GM12878 (cell line): Measurements from ENCODE around the gene POLRMT. TPM values are rescaled to one million over a fixed set of nuclear protein-coding genes. Genes with fewer than 3 reads are reported as not detected.

Experiments
- ASH2L ChIP-seq: fragments of 300-600, 200-600 bp; sonication (generic); IDR thresholded peaks from 2 replicates; pipeline ENCODE4 v1.6.1; 2017; ENCODE audit warnings: low read depth, mild to moderate bottlenecking, borderline replicate concordance
- CHD4 ChIP-seq: fragments of 200-600 bp; sonication (generic); IDR thresholded peaks from 2 replicates; pipeline ENCODE4 v1.6.1; 2016; ENCODE audit warnings: mild to moderate bottlenecking
- CREB1 ChIP-seq: IDR thresholded peaks from 2 replicates; pipeline ENCODE4 v1.6.1; 2012; ENCODE audit warnings: low read depth, mild to moderate bottlenecking, inconsistent platforms
- CREM ChIP-seq: IDR thresholded peaks from 2 replicates; pipeline ENCODE4 v1.6.1; 2014; ENCODE audit warnings: antibody characterized with exemption, low read depth
- ESRRA ChIP-seq: IDR thresholded peaks from 2 replicates; pipeline ENCODE4 v1.6.1; 2012; ENCODE audit warnings: mild to moderate bottlenecking, low read length, improper control_type of control experiment
- MTA2 ChIP-seq: fragments of 450-650 bp; IDR thresholded peaks from 2 replicates; pipeline ENCODE4 v1.6.1; 2016; ENCODE audit warnings: low read depth, mild to moderate bottlenecking, moderate library complexity
- MYC ChIP-seq: IDR thresholded peaks from 2 replicates; pipeline ENCODE4 v1.6.1; 2011; ENCODE audit warnings: mild to moderate bottlenecking, low read length, moderate library complexity, inconsistent platforms; ENCODE audit not compliant: insufficient read depth, insufficient replicate concordance, insufficient read length, severe bottlenecking
- TAF1 ChIP-seq: IDR thresholded peaks from 2 replicates; pipeline ENCODE4 v1.6.1; 2011; ENCODE audit warnings: mild to moderate bottlenecking, low read depth, low read length, borderline replicate concordance
- YBX1 ChIP-seq: fragments of 450-650 bp; IDR thresholded peaks from 2 replicates; pipeline ENCODE4 v1.6.1; 2016; ENCODE audit warnings: antibody characterized with exemption
- YY1 ChIP-seq: IDR thresholded peaks from 2 replicates; pipeline ENCODE4 v1.6.1; 2011; ENCODE audit warnings: low read depth, mild to moderate bottlenecking, low read length
- ZBTB40 ChIP-seq: fragments of 450-650 bp; IDR thresholded peaks from 2 replicates; pipeline ENCODE4 v1.6.1; 2016; ENCODE audit warnings: mild to moderate bottlenecking, moderate library complexity, borderline replicate concordance
- ZNF274 ChIP-seq: IDR thresholded peaks from one replicate; pipeline ENCODE4 v1.8.0; 2011; ENCODE audit not compliant: insufficient read length, insufficient read depth
- polyA plus RNA-seq, 11 experiments: library from polyadenylated mRNA; depleted of rRNA in 4 of 11; unstranded in 6 of 11; stranded (reverse) in 5 of 11; fragments of >200 nt; fragmentation: Nextera tagmentation in 4 of 11; fragmentation: Illumina TruSeq in 1 of 11; extraction: Ambion mirVana in 4 of 11; extraction: Trizol in 1 of 11; gene quantifications; 1 replicate in 1 of 11; 2 replicates in 10 of 11; pipeline versions ENCODE4 v1.2.1 to v1.2.3, GENCODE V29; 2011 to 2016; ENCODE audit warnings: inconsistent platforms in 2 of 11, missing spikeins in 2 of 11, low read depth in 1 of 11
- total RNA-seq, 4 experiments: library from RNA; depleted of rRNA in 3 of 4; stranded (reverse); fragments of >200 nt in 3 of 4; fragmentation: Illumina TruSeq in 1 of 4; extraction: Trizol in 1 of 4; gene quantifications; 2 replicates each; pipeline versions ENCODE4 v1.2.1 to v1.2.3, GENCODE V29; 2013 to 2021
- TF ChIP-seq, protein P1 (sequence below): IDR thresholded peaks from 2 replicates; pipeline ENCODE4 v1.6.1; 2011; ENCODE audit warnings: low read depth, mild to moderate bottlenecking, low read length, moderate library complexity, borderline replicate concordance; ENCODE audit errors: extremely low read depth
- TF ChIP-seq, protein P2 (sequence below): IDR thresholded peaks from 2 replicates; pipeline ENCODE4 v1.6.1; 2012; ENCODE audit warnings: improper control_type of control experiment, low read depth, low read length; ENCODE audit not compliant: insufficient replicate concordance
- TF ChIP-seq, protein P3 (sequence below): IDR thresholded peaks from 2 replicates; pipeline ENCODE4 v1.6.1; 2012; ENCODE audit warnings: low read depth, low read length, improper control_type of control experiment
- TF ChIP-seq, protein P4 (sequence below): fragments of 450-650 bp; formaldehyde crosslinking; IDR thresholded peaks from 2 replicates; pipeline ENCODE4 v1.5.0; 2022; ENCODE audit warnings: mild to moderate bottlenecking, missing genetic modification characterization

POLRMT gene
- total and polyA plus RNA-seq, 10 of the 15 experiments (the other 5 are each of a cell fraction or from before 2014, with no cell fraction given), result 9.9 to 57.6 (median 34.6) TPM

DNA sequence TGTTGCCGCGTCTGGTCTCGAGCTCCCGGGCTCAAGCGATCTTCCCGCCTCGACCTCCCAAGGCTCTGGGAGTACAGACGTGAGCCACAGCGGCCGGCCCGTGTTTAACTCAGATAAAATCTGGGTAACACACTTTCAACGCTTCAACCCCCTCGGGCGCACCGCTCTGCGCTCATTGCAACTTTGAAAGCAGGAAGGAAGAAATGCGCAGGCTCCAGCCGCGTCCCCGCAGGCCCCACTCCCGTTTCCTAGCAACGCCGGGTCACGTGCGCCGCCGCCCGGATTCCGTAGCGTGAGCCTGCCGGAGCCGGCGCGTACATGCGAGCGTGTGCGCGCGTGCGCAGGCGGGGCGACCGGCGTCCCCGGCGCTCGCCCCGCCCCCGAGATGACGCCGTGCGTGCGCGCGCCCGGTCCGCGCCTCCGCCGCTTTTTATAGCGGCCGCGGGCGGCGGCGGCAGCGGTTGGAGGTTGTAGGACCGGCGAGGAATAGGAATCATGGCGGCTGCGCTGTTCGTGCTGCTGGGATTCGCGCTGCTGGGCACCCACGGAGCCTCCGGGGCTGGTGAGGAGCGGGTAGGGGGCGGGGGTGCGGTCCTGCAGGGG lies 61.1 kb downstream of the POLRMT start, which contains the start of gene BSG (continued):
- TF ChIP-seq, protein P1, sequence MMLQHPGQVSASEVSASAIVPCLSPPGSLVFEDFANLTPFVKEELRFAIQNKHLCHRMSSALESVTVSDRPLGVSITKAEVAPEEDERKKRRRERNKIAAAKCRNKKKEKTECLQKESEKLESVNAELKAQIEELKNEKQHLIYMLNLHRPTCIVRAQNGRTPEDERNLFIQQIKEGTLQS, result peak; percentile 90; the same call in 1 of the 2 replicates
- TF ChIP-seq CREM (peak; percentile 53), CHD4 (no peak), TAF1 (peak; percentile 95), ZNF274 (no peak), YY1 (peak; percentile 88; the same call in 1 of the 2 replicates), MYC (no peak), ESRRA (peak; percentile 10; the same call in 1 of the 2 replicates), MTA2 (no peak), CREB1 (peak; percentile 64; the same call in 1 of the 2 replicates), ZBTB40 (no peak), YBX1 (no peak), ASH2L (no peak)
- TF ChIP-seq, protein P2, sequence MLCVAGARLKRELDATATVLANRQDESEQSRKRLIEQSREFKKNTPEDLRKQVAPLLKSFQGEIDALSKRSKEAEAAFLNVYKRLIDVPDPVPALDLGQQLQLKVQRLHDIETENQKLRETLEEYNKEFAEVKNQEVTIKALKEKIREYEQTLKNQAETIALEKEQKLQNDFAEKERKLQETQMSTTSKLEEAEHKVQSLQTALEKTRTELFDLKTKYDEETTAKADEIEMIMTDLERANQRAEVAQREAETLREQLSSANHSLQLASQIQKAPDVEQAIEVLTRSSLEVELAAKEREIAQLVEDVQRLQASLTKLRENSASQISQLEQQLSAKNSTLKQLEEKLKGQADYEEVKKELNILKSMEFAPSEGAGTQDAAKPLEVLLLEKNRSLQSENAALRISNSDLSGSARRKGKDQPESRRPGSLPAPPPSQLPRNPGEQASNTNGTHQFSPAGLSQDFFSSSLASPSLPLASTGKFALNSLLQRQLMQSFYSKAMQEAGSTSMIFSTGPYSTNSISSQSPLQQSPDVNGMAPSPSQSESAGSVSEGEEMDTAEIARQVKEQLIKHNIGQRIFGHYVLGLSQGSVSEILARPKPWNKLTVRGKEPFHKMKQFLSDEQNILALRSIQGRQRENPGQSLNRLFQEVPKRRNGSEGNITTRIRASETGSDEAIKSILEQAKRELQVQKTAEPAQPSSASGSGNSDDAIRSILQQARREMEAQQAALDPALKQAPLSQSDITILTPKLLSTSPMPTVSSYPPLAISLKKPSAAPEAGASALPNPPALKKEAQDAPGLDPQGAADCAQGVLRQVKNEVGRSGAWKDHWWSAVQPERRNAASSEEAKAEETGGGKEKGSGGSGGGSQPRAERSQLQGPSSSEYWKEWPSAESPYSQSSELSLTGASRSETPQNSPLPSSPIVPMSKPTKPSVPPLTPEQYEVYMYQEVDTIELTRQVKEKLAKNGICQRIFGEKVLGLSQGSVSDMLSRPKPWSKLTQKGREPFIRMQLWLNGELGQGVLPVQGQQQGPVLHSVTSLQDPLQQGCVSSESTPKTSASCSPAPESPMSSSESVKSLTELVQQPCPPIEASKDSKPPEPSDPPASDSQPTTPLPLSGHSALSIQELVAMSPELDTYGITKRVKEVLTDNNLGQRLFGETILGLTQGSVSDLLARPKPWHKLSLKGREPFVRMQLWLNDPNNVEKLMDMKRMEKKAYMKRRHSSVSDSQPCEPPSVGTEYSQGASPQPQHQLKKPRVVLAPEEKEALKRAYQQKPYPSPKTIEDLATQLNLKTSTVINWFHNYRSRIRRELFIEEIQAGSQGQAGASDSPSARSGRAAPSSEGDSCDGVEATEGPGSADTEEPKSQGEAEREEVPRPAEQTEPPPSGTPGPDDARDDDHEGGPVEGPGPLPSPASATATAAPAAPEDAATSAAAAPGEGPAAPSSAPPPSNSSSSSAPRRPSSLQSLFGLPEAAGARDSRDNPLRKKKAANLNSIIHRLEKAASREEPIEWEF, result no peak
- TF ChIP-seq, protein P3, sequence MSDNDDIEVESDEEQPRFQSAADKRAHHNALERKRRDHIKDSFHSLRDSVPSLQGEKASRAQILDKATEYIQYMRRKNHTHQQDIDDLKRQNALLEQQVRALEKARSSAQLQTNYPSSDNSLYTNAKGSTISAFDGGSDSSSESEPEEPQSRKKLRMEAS, result peak; percentile 99
- TF ChIP-seq, protein P4, sequence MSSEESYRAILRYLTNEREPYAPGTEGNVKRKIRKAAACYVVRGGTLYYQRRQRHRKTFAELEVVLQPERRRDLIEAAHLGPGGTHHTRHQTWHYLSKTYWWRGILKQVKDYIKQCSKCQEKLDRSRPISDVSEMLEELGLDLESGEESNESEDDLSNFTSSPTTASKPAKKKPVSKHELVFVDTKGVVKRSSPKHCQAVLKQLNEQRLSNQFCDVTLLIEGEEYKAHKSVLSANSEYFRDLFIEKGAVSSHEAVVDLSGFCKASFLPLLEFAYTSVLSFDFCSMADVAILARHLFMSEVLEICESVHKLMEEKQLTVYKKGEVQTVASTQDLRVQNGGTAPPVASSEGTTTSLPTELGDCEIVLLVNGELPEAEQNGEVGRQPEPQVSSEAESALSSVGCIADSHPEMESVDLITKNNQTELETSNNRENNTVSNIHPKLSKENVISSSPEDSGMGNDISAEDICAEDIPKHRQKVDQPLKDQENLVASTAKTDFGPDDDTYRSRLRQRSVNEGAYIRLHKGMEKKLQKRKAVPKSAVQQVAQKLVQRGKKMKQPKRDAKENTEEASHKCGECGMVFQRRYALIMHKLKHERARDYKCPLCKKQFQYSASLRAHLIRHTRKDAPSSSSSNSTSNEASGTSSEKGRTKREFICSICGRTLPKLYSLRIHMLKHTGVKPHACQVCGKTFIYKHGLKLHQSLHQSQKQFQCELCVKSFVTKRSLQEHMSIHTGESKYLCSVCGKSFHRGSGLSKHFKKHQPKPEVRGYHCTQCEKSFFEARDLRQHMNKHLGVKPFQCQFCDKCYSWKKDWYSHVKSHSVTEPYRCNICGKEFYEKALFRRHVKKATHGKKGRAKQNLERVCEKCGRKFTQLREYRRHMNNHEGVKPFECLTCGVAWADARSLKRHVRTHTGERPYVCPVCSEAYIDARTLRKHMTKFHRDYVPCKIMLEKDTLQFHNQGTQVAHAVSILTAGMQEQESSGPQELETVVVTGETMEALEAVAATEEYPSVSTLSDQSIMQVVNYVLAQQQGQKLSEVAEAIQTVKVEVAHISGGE, result no peak
